Activated CD4-positive, alpha-beta T cell treated with anti-CD3 and anti-CD28 coated beads for 36 hours (primary cell): ENCODE data around the gene GNAL. TPM values are rescaled to one million over a fixed set of nuclear protein-coding genes. Genes with fewer than 3 reads are reported as not detected.
"Not testable (repeated sequence)": the region's sequence is repeated elsewhere in the genome, so short reads cannot be mapped to it uniquely, and the experiment has no call there.

ENCODE experiments used
- ATAC-seq: fragments of 200-7000 bp; cut with Tn5 transposase; one replicate; pipeline ENCODE4 v1.10.0; 2021; ENCODE audit warnings: mild to moderate bottlenecking, moderate library complexity
- CTCF ChIA-PET: fragments of 350-600 bp; sonication (Branson Sonifier 250); formaldehyde crosslinking; loops from one replicate; lab custom pipeline; 2021; ENCODE audit warnings: antibody characterized with exemption; lab: Charles Lee
- POLR2A ChIA-PET: fragments of 350-600 bp; sonication (Branson Sonifier 250); formaldehyde crosslinking; loops from one replicate; lab custom pipeline; 2021; ENCODE audit warnings: antibody characterized with exemption, inconsistent platforms; lab: Charles Lee
- DNase-seq: peaks from one replicate; pipeline ENCODE4 v3.0.0-alpha.2; 2020
- H3K27ac Mint-ChIP-seq: one replicate; pipeline ENCODE4 v1.8.0; 2021; ENCODE audit warnings: mixed read lengths
- H3K27me3 Mint-ChIP-seq: one replicate; pipeline ENCODE4 v1.8.0; 2021; ENCODE audit warnings: mixed read lengths
- H3K36me3 Mint-ChIP-seq: one replicate; pipeline ENCODE4 v1.8.0; 2021; ENCODE audit warnings: low read depth, mixed read lengths
- H3K4me1 Mint-ChIP-seq: one replicate; pipeline ENCODE4 v1.8.0; 2021; ENCODE audit warnings: mixed read lengths
- H3K4me3 Mint-ChIP-seq: one replicate; pipeline ENCODE4 v1.8.0; 2021; ENCODE audit warnings: mild to moderate bottlenecking, moderate library complexity, mixed read lengths
- H3K9me3 Mint-ChIP-seq: one replicate; pipeline ENCODE4 v1.8.0; 2021; ENCODE audit warnings: low read depth, mixed read lengths
- intact Hi-C, 2 experiments: fragments of 100-400 bp; cut with DNase I in 1 of 2; cut with micrococcal nuclease in 1 of 2; formaldehyde crosslinking; loops; one replicate each; pipeline versions ENCODE4 v1.14.2 to v1.15.1; 2022 to 2024; cut with DNase I, micrococcal nuclease
- microRNA-seq: library from miRNA; unstranded; fragments of <30 nt; microRNA quantifications from one replicate; pipeline ENCODE4 v1.2.0, GENCODE V29; 2021; ENCODE audit warnings: borderline replicate concordance
- total RNA-seq, 2 experiments: library from RNA; stranded (reverse); gene quantifications; one replicate each; pipeline ENCODE4 v1.2.3, GENCODE V29; 2021

Gene GNAL
- total RNA-seq, 2 experiments from 2014 or later = 0.07 to 0.21 TPM

DNA sequence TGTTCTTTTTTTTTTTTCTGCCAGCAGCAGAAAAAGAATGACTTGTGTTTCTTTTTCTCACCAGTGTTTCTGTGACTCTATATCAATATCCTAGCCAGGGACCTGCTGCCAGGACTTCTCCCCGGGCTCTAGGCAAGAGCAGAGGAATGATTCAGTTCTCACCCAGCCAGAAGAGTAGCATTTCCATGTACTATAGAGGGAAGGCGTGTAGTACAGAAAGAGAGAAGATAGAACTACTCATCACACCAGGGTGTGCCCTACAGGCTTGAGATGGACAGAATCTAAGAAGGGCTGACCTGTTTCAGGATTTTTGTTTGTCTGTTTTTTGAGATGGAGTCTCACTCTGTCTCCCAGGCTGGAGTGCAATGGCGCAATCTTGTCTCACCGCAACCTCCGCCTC lies 230.5 kb downstream of the GNAL start:
- H3K27me3 Mint-ChIP-seq, H3K36me3 Mint-ChIP-seq, DNase-seq, H3K4me3 Mint-ChIP-seq, H3K4me1 Mint-ChIP-seq, CTCF ChIA-PET, H3K9me3 Mint-ChIP-seq, ATAC-seq, intact Hi-C loops, H3K27ac Mint-ChIP-seq, POLR2A ChIA-PET: not testable (repeated sequence)

DNA sequence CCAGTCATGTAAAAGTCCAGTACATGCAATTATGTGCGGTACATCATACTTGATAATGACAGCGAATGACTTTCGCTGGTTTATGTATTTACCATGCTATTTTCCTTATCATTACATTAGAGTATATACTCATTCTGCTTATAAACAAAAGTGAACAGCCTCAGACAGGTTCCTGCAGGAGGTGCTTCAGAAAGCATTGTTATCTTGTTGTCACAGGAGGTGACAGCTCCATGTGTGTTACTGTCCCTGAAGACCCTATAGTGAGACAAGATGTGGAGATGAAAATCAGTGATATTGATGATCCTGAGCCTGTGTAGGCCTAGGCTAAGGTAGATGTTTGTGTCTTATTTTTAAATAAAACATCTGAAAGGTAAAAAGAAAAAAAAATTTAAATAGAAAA lies 234.4 kb downstream of the GNAL start:
- POLR2A ChIA-PET = no interaction called here
- Mint-ChIP-seq H3K4me3 (no peak overlapping the region), H3K36me3 (no peaks in the 10 kb centered on the region), H3K9me3 (no peaks in the 10 kb centered on the region), H3K4me1 (peaks cover 4% of the 10 kb centered on the region), H3K27ac (no peak overlapping the region), H3K27me3 (no peaks in the 10 kb centered on the region)
- intact Hi-C loops = no loop called here
- no peak for ATAC-seq
- DNase-seq = no peak
- CTCF ChIA-PET = interaction anchor here (1.3 to 2.6 kb wide), 2 partner anchors 15 to 21 kb away, joined by 3 to 12 read pairs; no protein-coding TSS in a partner anchor

DNA sequence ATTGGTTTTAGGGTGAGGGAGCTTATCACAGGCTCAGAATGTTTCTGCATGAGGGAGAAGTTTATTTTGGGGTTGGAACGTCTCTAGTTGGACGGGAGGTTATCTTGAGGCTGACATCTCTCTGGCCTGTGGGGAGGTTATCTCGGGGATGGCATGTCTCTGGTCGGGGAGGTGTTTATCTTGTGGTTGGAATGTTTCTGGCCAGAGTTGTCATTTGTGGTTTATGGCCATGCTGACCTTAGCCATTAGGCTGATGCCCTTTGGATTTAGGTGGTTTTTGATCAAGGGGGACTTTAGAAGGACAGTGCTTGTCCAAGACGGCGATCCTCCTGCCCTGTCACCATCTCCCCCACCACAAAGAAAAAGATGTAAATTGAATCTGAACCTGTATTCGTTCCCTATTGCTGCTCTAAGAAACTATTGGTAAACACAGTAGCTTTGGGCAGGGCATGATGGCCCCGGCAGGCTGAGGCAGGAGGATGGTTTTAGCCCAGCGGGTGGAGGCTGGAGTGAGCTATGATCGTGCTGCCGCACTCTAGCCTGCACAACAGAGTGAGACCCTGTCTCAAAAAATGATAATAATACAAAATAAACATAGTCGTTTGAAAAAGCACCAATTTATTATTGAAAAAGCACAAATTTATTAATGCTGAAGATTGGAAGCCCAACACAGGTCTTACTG lies 236.9 kb downstream of the GNAL start:
- no peaks in the 10 kb centered on the region for H3K36me3 Mint-ChIP-seq
- no peak overlapping the region for H3K27ac Mint-ChIP-seq
- ChIA-PET CTCF (interaction anchor here (0.6 to 3.0 kb wide), 2 partner anchors 12 to 738 kb away, joined by 3 to 18 read pairs; no protein-coding TSS in a partner anchor), POLR2A (no interaction called here)
- no peak overlapping the region for H3K4me3 Mint-ChIP-seq
- DNase-seq (no peak), ATAC-seq (no peak)
- H3K9me3 Mint-ChIP-seq = no peaks in the 10 kb centered on the region
- peaks cover 4% of the 10 kb centered on the region for H3K4me1 Mint-ChIP-seq
- intact Hi-C loops = no loop called here
- H3K27me3 Mint-ChIP-seq = no peaks in the 10 kb centered on the region

DNA sequence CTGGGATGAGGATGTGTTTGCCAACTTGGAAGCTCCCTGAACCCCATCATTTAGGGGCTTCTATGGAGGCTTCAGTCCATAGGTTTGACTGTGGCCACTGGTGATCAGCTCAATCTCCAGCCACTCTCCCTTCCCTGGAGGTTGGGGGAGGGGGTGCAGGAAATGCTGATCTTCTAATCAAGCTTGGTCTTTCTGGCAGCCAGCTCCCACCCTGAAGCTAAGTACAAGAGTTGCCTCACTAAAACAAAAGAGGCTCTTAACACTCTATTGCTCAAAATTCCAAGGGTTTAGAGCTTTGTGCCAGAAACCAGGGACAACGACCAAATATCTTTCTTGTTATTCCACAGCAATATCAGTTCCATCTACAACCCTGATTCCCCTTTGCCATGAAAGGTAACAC lies 238.4 kb downstream of the GNAL start:
- Mint-ChIP-seq H3K36me3 (no peaks in the 10 kb centered on the region), H3K9me3 (no peaks in the 10 kb centered on the region), H3K4me1 (no peaks in the 10 kb centered on the region), H3K27ac (no peak overlapping the region), H3K4me3 (no peak overlapping the region), H3K27me3 (no peaks in the 10 kb centered on the region)
- ATAC-seq (no peak), DNase-seq (no peak)
- CTCF ChIA-PET = interaction anchor here (0.9 to 3.0 kb wide), 2 partner anchors 10 to 68 kb away, joined by 3 to 18 read pairs; no protein-coding TSS in a partner anchor
- POLR2A ChIA-PET = no interaction called here
- intact Hi-C loops = no loop called here

DNA sequence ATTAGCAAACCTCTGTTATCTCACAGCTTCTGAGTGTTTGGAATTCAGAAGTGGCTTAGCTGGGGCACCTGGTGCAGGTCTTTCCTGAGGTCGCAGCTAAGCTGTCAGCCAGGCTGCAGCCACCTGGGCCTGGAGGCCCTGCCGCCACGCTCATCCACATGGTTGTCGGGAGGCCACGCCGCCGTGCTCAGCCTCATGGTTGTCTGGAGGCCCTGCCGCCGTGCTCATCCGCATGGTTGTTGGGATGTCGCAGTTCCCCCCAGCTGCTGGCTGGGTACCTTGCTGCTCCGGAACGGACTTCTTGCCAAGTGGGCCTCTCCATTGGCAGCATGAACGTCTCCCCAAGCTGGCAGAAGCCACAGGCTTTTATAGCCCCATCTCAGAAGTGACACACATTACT lies 243.3 kb downstream of the GNAL start:
- no peaks in the 10 kb centered on the region for H3K4me1 Mint-ChIP-seq
- no peak overlapping the region for H3K27ac Mint-ChIP-seq
- DNase-seq (no peak), ATAC-seq (no peak)
- no peaks in the 10 kb centered on the region for H3K27me3 Mint-ChIP-seq
- ChIA-PET POLR2A (no interaction called here), CTCF (interaction anchor here (1.7 kb wide), 1 partner anchor 63 kb away, joined by 9 read pairs; no protein-coding TSS in a partner anchor)
- no peaks in the 10 kb centered on the region for H3K36me3 Mint-ChIP-seq
- intact Hi-C loops = loop anchor here in 1 of 2 experiments (10.0 kb wide), 1 partner anchor 198 kb away; no protein-coding TSS in a partner anchor
- H3K4me3 Mint-ChIP-seq = no peak overlapping the region
- no peaks in the 10 kb centered on the region for H3K9me3 Mint-ChIP-seq

Small RNA genes lying within 50 kb of the gene (microRNA-seq; reads per million reads assigned to microRNA genes)
- not detected for gene MIR7153

Other genes starting within 250 kb of the GNAL start
- not detected for gene SLC35G4, start 79.7 kb upstream of the GNAL start, total RNA-seq
- gene CHMP1B, start 162.1 kb downstream of the GNAL start, total RNA-seq = 10 to 100 TPM; 20.4 to 20.9 TPM
- 10 to 100 TPM; 22.4 to 29.6 TPM for gene MPPE1, start 219.1 kb downstream of the GNAL start, total RNA-seq